Sigmoid colon (tissue), 7 donors: ENCODE measurements around the gene DNASE2. TPM values are rescaled to one million over a fixed set of nuclear protein-coding genes. Genes with fewer than 3 reads are reported as not detected.
A peak's percentile ranks its signal among the peaks of the same experiment; 100 is the strongest.

Experiments used
- DNase-seq: peaks from one replicate; pipeline ENCODE4 v3.0.0-alpha.2; 2019
- H3K27ac ChIP-seq, 4 donors: fragments of 200-600 bp; sonication (generic); one replicate each; pipeline ENCODE4 v1.5.1; 2016 to 2019; ENCODE audit warnings: mild to moderate bottlenecking in 1 of 4
- H3K27me3 ChIP-seq, 3 donors: fragments of 200-600 bp; sonication (generic); one replicate each; pipeline ENCODE4 v1.5.1; 2019; ENCODE audit warnings: mild to moderate bottlenecking in 1 of 3
- H3K36me3 ChIP-seq, 4 donors: fragments of 200-600 bp; sonication (generic); one replicate each; pipeline ENCODE4 v1.5.1; 2016 to 2019
- H3K4me1 ChIP-seq, 4 donors: fragments of 200-600 bp; sonication (generic); one replicate each; pipeline ENCODE4 v1.5.1; 2017 to 2019
- H3K4me3 ChIP-seq, 4 donors: fragments of 200-600 bp; sonication (generic); one replicate each; pipeline ENCODE4 v1.5.1; 2017 to 2019; ENCODE audit warnings: mild to moderate bottlenecking in 2 of 4, moderate library complexity in 1 of 4
- H3K9me3 ChIP-seq, 4 donors: fragments of 200-600 bp in 3 of 4; sonication (generic) in 3 of 4; one replicate each; pipeline versions ENCODE4 v1.5.1 to v1.6.1; 2013 to 2019
- EP300 ChIP-seq, 4 donors: sonication (generic); formaldehyde crosslinking; IDR thresholded peaks; one replicate each; pipeline ENCODE4 v1.6.1; 2017; ENCODE audit warnings: antibody characterized with exemption in 4 of 4
- POLR2A ChIP-seq, 2 donors: fragments of 450-650 bp; IDR thresholded peaks; one replicate each; pipeline ENCODE4 v1.6.1; 2016; ENCODE audit warnings: antibody characterized with exemption in 2 of 2, mild to moderate bottlenecking in 2 of 2, moderate library complexity in 2 of 2
- POLR2AphosphoS5 ChIP-seq, 4 donors: sonication (generic); formaldehyde crosslinking; IDR thresholded peaks; one replicate each; pipeline ENCODE4 v1.6.1; 2017; ENCODE audit warnings: antibody characterized with exemption in 4 of 4
- WGBS, 2 donors: extraction: QIAGEN DNeasy Blood & Tissue Kit; methylation state at CpG; one replicate each; pipeline ENCODE4 v1.1.7; 2013; 5-methylcytosine and 5-hydroxymethylcytosine counted together
- intact Hi-C: fragments of 100-400 bp; cut with DNase I; formaldehyde crosslinking; loops from one replicate; pipeline ENCODE4 v1.15.1; 2023
- polyA plus RNA-seq, 3 donors: library from polyadenylated mRNA; stranded (reverse); fragments of 200-250 nt; gene quantifications; one replicate each; pipeline ENCODE4 v1.2.3, GENCODE V29; 2013
- total RNA-seq, 4 donors: library from RNA; depleted of rRNA; stranded (reverse); fragments of >200 nt; gene quantifications; one replicate each; pipeline ENCODE4 v1.1.0, GENCODE V29; 2016
- TF ChIP-seq, protein P1 (sequence below), 4 experiments: fragments of 450-650 bp in 3 of 4; fragments of 200-600 bp in 1 of 4; IDR thresholded peaks; one replicate each; pipeline ENCODE4 v1.5.1; 2016 to 2019; ENCODE audit warnings: antibody characterized with exemption in 4 of 4, mild to moderate bottlenecking in 3 of 4, moderate library complexity in 2 of 4
- donor health status: healthy with polysubstance abuse.
- donor health status: Bipolar disorder and iron deficiency.
- donor health status: healthy.

DNASE2 gene
- total and polyA plus RNA-seq, 7 donors, result 11.4 to 45.4 (median 30.6) TPM

DNA sequence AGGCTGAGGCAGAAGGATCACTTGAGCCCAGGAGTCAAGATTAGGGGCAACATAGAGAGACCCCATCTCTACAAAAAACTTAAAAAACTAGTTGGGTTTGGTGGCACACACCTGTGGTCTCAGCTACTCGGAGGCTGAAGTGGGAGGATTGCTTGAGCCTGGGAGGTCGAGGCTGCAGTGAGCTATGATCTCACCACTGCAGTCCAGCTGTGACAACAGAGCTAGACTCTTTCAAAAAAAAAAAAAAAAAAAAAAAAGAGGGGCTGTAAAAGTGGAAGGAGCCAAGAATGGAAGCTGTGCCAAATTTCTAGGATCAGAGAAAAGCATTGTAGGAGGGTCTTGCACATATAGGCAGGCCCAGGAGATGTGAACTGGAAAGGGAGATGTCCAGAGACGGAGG is 9.6 kb downstream of the DNASE2 start:
- no peaks in the 10 kb centered on the region for H3K9me3 ChIP-seq
- H3K36me3 ChIP-seq, result peaks cover 0 to 23% (median 6%) of the 10 kb centered on the region in 4 donors
- peaks cover 0 to 12% (median 9%) of the 10 kb centered on the region in 4 donors for H3K4me1 ChIP-seq
- H3K4me3 ChIP-seq, result no peak overlapping the region
- 65 to 81% methylated on average over 3 of the region's 3 CpGs for WGBS, 2 donors
- intact Hi-C loops, result no loop called here
- TF ChIP-seq EP300 (IDR thresholded peaks at IDR 0.05) (no peak), POLR2AphosphoS5 (IDR thresholded peaks at IDR 0.05) (no peak), POLR2A (IDR thresholded peaks at IDR 0.05) (no peak)
- TF ChIP-seq, protein P1, sequence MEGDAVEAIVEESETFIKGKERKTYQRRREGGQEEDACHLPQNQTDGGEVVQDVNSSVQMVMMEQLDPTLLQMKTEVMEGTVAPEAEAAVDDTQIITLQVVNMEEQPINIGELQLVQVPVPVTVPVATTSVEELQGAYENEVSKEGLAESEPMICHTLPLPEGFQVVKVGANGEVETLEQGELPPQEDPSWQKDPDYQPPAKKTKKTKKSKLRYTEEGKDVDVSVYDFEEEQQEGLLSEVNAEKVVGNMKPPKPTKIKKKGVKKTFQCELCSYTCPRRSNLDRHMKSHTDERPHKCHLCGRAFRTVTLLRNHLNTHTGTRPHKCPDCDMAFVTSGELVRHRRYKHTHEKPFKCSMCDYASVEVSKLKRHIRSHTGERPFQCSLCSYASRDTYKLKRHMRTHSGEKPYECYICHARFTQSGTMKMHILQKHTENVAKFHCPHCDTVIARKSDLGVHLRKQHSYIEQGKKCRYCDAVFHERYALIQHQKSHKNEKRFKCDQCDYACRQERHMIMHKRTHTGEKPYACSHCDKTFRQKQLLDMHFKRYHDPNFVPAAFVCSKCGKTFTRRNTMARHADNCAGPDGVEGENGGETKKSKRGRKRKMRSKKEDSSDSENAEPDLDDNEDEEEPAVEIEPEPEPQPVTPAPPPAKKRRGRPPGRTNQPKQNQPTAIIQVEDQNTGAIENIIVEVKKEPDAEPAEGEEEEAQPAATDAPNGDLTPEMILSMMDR (IDR thresholded peaks at IDR 0.05), result no peak
- no peak for DNase-seq
- H3K27me3 ChIP-seq, result peaks cover 0 to 13% (median 11%) of the 10 kb centered on the region in 3 donors
- no peak overlapping the region for H3K27ac ChIP-seq

DNA sequence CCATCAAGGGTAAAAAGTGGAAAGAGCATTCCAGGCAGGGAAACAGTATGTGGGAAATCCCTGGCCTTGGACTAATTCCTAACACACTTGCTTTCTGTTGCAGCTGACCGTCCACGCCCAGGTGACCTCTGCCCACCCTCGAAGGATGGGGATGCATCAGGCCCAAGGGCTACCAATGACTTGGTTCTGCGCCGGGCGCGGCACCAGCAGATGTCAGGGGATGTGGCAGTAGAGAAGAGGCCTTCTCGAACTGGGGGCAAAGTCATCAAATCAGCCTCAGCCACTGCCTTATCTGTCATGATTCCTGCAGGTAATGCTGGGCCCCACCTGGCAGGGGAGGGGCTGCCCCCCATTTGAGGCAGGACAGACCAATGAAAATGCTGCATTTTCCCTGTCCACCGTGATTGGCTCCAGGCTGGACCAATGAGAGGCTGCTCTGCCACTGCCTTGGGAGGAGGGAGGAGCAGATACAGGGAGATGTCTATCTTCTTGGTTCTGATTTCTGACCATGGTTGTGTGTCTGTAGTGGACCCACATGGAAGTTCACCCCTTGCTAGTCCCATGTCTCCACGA is 12.6 kb downstream of the DNASE2 start:
- Histone ChIP-seq H3K27me3 (peaks cover 0 to 13% (median 11%) of the 10 kb centered on the region in 3 donors), H3K4me3 (no peak overlapping the region), H3K9me3 (no peaks in the 10 kb centered on the region), H3K27ac (no peak overlapping the region), H3K36me3 (no peaks in the 10 kb centered on the region), H3K4me1 (peaks cover 0 to 12% (median 9%) of the 10 kb centered on the region in 4 donors)
- intact Hi-C loops, result no loop called here
- DNase-seq, result no peak
- 78 to 91% methylated on average over 10 of the region's 10 CpGs for WGBS, 2 donors
- TF ChIP-seq POLR2A (IDR thresholded peaks at IDR 0.05) (no peak), POLR2AphosphoS5 (IDR thresholded peaks at IDR 0.05) (no peak), EP300 (IDR thresholded peaks at IDR 0.05) (no peak)
- TF ChIP-seq, protein P1 (IDR thresholded peaks at IDR 0.05), result no peak

DNA sequence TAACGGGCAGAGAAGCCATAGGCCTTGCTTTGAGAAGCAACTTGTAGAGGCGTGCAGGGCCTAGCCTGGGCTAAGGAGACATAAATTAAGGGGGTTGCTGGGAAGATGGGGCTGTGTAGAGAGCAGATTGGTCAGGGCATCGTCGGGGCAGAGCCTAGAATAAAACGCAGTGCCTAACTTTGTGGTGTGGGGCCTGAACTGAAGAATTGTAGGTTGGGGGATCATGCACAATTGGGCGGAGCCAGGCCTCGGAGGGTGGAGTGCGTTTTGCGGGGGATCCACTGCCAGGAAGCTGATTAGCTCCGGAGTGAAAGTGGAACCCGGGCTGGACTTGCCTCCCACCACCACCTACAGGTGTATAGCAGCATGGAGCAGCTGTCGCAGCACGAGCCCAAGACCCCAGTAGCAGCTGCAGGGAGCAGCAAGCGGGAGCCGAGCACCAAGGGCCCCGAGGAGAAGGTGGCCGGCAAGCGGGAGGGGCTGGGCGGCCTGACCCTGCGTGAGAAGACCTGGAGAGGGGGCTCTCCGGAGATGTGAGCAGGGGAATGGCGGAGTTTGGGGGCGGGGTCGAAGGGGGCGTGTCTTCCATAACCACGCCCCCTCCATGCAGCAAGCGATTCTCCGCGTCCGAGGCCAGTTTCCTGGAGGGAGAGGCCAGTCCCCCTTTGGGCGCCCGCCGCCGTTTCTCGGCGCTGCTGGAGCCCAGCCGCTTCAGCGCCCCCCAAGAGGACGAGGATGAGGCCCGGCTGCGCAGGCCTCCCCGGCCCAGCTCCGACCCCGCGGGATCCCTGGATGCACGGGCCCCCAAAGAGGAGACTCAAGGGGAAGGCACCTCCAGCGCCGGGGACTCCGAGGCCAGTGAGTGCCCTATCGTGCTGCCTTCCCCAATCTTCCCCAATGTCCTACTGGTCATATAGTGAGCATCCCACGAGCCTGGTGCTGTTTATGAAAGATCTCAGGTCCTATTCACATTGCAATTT is 13.8 kb downstream of the DNASE2 start:
- Histone ChIP-seq H3K27ac (no peak overlapping the region), H3K9me3 (no peaks in the 10 kb centered on the region), H3K27me3 (peaks cover 0 to 13% (median 11%) of the 10 kb centered on the region in 3 donors), H3K4me3 (peak overlapping the region in 3 of 4 donors; percentile 24 to 49 (median 44)), H3K36me3 (no peaks in the 10 kb centered on the region), H3K4me1 (peaks cover 0 to 12% (median 9%) of the 10 kb centered on the region in 4 donors)
- intact Hi-C loops, result no loop called here
- no peak for DNase-seq
- TF ChIP-seq POLR2A (IDR thresholded peaks at IDR 0.05) (no peak), EP300 (IDR thresholded peaks at IDR 0.05) (no peak), POLR2AphosphoS5 (IDR thresholded peaks at IDR 0.05) (no peak)
- TF ChIP-seq, protein P1 (IDR thresholded peaks at IDR 0.05), result no peak
- WGBS, 2 donors, result 5 to 6% methylated on average over 51 of the region's 51 CpGs

- Histone ChIP-seq H3K4me3 (no peak overlapping the region), H3K27me3 (peaks cover 0 to 13% (median 11%) of the 10 kb centered on the region in 3 donors), H3K36me3 (no peaks in the 10 kb centered on the region), H3K4me1 (peaks cover 0 to 12% (median 9%) of the 10 kb centered on the region in 4 donors), H3K9me3 (no peaks in the 10 kb centered on the region), H3K27ac (no peak overlapping the region)
- no peak for DNase-seq
- WGBS, 2 donors, result 66 to 85% methylated on average over 29 of the region's 29 CpGs
- TF ChIP-seq, protein P1 (IDR thresholded peaks at IDR 0.05), result no peak
- TF ChIP-seq POLR2AphosphoS5 (IDR thresholded peaks at IDR 0.05) (no peak), POLR2A (IDR thresholded peaks at IDR 0.05) (no peak), EP300 (IDR thresholded peaks at IDR 0.05) (no peak)
- intact Hi-C loops, result no loop called here
These were observed 14.7 kb downstream of the DNASE2 start for GRCh38 chr19:12866416-12867119.
